ENCODE measurements around the gene LPP.

LPP gene

GRCh38 chr3:188486126-188486525 is 332.2 kb downstream of the LPP start:
- Histone ChIP-seq H3K4me1 (ENCODE audit: control insufficient read depth, low read length) (peaks cover 29% of the 10 kb centered on the region), H3K9me2 (replicated peaks; ENCODE audit: control insufficient read depth, low read length) (no peaks in the 10 kb centered on the region), H3F3A (ENCODE audit: control insufficient read depth, insufficient read depth) (peaks cover 19% of the 10 kb centered on the region), H3K27me3 (ENCODE audit: control insufficient read depth, low read length) (no peaks in the 10 kb centered on the region), H3K36me3 (ENCODE audit: control insufficient read depth, low read length) (peaks cover 33% of the 10 kb centered on the region), H3K4me2 (ENCODE audit: low read length) (no peak overlapping the region), H3K27ac (ENCODE audit: low read depth, low read length) (no peak overlapping the region), H4K20me1 (ENCODE audit: control insufficient read depth, insufficient read depth, low read depth, low read length) (no peaks in the 10 kb centered on the region), H3K9me3 (ENCODE audit: control insufficient read depth, insufficient read depth, low read length) (0 out of 2 replicates have a peak, but pooled peaks cover 3% of the 10 kb centered on the region), H3K4me3 (ENCODE audit: low read length) (no peak overlapping the region), H3K79me2 (ENCODE audit: control insufficient read depth, low read length) (peaks cover 9% of the 10 kb centered on the region)
- TF ChIP-seq CTCF (IDR thresholded peaks at IDR 0.05; ENCODE audit: low read depth, low read length, poor library complexity, severe bottlenecking) = no peak
- no peak for TF ChIP-seq EZH2phosphoT487 (IDR thresholded peaks at IDR 0.05; ENCODE audit: borderline replicate concordance, low read length)

- no peaks in the 10 kb centered on the region for H3K9me3 ChIP-seq (ENCODE audit: control insufficient read depth, insufficient read depth, low read length)
- H3K4me3 ChIP-seq (ENCODE audit: low read length) = no peak overlapping the region
- H3K4me2 ChIP-seq (ENCODE audit: low read length) = no peak overlapping the region
- H3K4me1 ChIP-seq (ENCODE audit: control insufficient read depth, low read length) = peaks cover 28% of the 10 kb centered on the region
- no peaks in the 10 kb centered on the region for H4K20me1 ChIP-seq (ENCODE audit: control insufficient read depth, insufficient read depth, low read depth, low read length)
- H3K9me2 ChIP-seq (replicated peaks; ENCODE audit: control insufficient read depth, low read length) = no peaks in the 10 kb centered on the region
- no peaks in the 10 kb centered on the region for H3K27me3 ChIP-seq (ENCODE audit: control insufficient read depth, low read length)
- TF ChIP-seq CTCF (IDR thresholded peaks at IDR 0.05; ENCODE audit: low read depth, low read length, poor library complexity, severe bottlenecking) = no peak
- no peak for TF ChIP-seq EZH2phosphoT487 (IDR thresholded peaks at IDR 0.05; ENCODE audit: borderline replicate concordance, low read length)
- peaks cover 35% of the 10 kb centered on the region for H3K36me3 ChIP-seq (ENCODE audit: control insufficient read depth, low read length)
- no peak overlapping the region for H3K27ac ChIP-seq (ENCODE audit: low read depth, low read length)
- H3F3A ChIP-seq (ENCODE audit: control insufficient read depth, insufficient read depth) = peaks cover 19% of the 10 kb centered on the region
- peaks cover 6% of the 10 kb centered on the region for H3K79me2 ChIP-seq (ENCODE audit: control insufficient read depth, low read length)
Observed at GRCh38 chr3:188486952-188487351, 333.0 kb downstream of the LPP start.

GRCh38 chr3:188487652-188488051 is 333.7 kb downstream of the LPP start:
- Histone ChIP-seq H3K9me2 (replicated peaks; ENCODE audit: control insufficient read depth, low read length) (no peaks in the 10 kb centered on the region), H3K4me1 (ENCODE audit: control insufficient read depth, low read length) (peaks cover 26% of the 10 kb centered on the region), H4K20me1 (ENCODE audit: control insufficient read depth, insufficient read depth, low read depth, low read length) (no peaks in the 10 kb centered on the region), H3K27ac (ENCODE audit: low read depth, low read length) (no peak overlapping the region), H3K79me2 (ENCODE audit: control insufficient read depth, low read length) (peaks cover 6% of the 10 kb centered on the region), H3F3A (ENCODE audit: control insufficient read depth, insufficient read depth) (peaks cover 19% of the 10 kb centered on the region), H3K4me3 (ENCODE audit: low read length) (no peak overlapping the region), H3K9me3 (ENCODE audit: control insufficient read depth, insufficient read depth, low read length) (no peaks in the 10 kb centered on the region), H3K27me3 (ENCODE audit: control insufficient read depth, low read length) (no peaks in the 10 kb centered on the region), H3K36me3 (ENCODE audit: control insufficient read depth, low read length) (peaks cover 36% of the 10 kb centered on the region), H3K4me2 (ENCODE audit: low read length) (no peak overlapping the region)
- TF ChIP-seq CTCF (IDR thresholded peaks at IDR 0.05; ENCODE audit: low read depth, low read length, poor library complexity, severe bottlenecking) = no peak
- no peak for TF ChIP-seq EZH2phosphoT487 (IDR thresholded peaks at IDR 0.05; ENCODE audit: borderline replicate concordance, low read length)
